Measurements from ENCODE around the gene TRIM8. TPM values are rescaled to one million over a fixed set of nuclear protein-coding genes. Genes with fewer than 3 reads are reported as not detected.

TRIM8 gene
- total and polyA plus RNA-seq, 2 of the 8 experiments (the other 6 are each of a cell fraction or from before 2014, with no cell fraction given): 24.9 to 38.8 TPM

DNA sequence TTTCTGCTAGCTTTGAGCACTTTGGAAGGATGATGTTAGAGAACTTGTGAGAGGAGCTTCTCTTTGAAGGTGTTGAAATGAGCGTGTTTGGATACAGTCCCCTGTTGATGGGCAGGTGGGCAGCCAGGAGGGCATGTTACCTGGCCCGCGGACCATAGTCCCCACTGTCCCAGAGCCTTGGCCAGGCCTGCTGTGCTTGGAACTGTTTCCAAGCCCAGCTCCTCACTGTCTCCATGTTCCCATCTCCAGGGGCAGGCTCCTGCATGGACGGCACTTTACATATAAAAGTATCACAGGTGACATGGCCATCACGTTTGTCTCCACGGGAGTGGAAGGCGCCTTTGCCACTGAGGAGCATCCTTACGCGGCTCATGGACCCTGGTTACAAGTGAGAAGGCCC is 27.2 kb upstream of the TRIM8 start:
- H2AK5ac ChIP-seq (ENCODE audit: low read depth, low read length): no peak overlapping the region
- no peak overlapping the region for H3K23ac ChIP-seq (ENCODE audit: insufficient read length)
- no peak overlapping the region for H4K91ac ChIP-seq (replicated peaks; ENCODE audit: insufficient read length, low read length)
- FAIRE-seq: no peak
- H3K14ac ChIP-seq (ENCODE audit: insufficient read length): no peak overlapping the region
- ChIA-PET POLR2A (ENCODE audit: partially characterized antibody) (interaction anchor here (1.2 to 2.9 kb wide), 3 partner anchors 10 to 97 kb away, joined by 3 to 21 read pairs (median 5); partner anchors contain the start of genes ARL3 and SFXN2), CTCF (ENCODE audit: partially characterized antibody) (interaction anchor here (0.6 to 8.9 kb wide), 8 partner anchors 10 to 130 kb away, joined by 3 to 160 read pairs (median 4); partner anchors contain the start of gene TRIM8)
- no peaks in the 10 kb centered on the region for H3K9me3 ChIP-seq (ENCODE audit: insufficient read depth in 2 of 2, low read depth in 1 of 2, low read length in 1 of 2)
- DNase-seq (ENCODE audit: low read depth in 1 of 2, low spot score in 2 of 2): no peak
- no peak overlapping the region for H4K5ac ChIP-seq (ENCODE audit: insufficient read length, low read depth, low read length)
- no peak overlapping the region for H2BK5ac ChIP-seq (ENCODE audit: low read depth, low read length)
- no peak overlapping the region for H3K27ac ChIP-seq (ENCODE audit: low read depth, low read length)
- 92% methylated on average over 9 of the region's 9 CpGs; no CpG with 5 or more reads in 1 of the 2 experiments for WGBS, 2 experiments (ENCODE audit: extremely low coverage in 1 of 2, insufficient coverage in 1 of 2, insufficient read length in 1 of 2, insufficient replicate concordance in 2 of 2, low coverage in 1 of 2, low lambda C conversion rate in 2 of 2, missing lambda C conversion rate in 1 of 2)
- peaks cover 0 to 3% (median 0%) of the 10 kb centered on the region in 4 experiments; a peak in 2 of 8 replicates for H3K36me3 ChIP-seq (ENCODE audit: control insufficient read depth in 2 of 4, insufficient read depth in 4 of 4, low read length in 3 of 4)
- H3K27me3 ChIP-seq (replicated peaks in 1 of 4; ENCODE audit: control insufficient read depth in 3 of 4, extremely low read depth in 1 of 4, insufficient read depth in 3 of 4, low read length in 3 of 4): no peaks in the 10 kb centered on the region
- H3K23me2 ChIP-seq (ENCODE audit: low read depth, low read length): 0 out of 2 replicates have a peak, but pooled peaks cover 2% of the 10 kb centered on the region
- H2BK120ac ChIP-seq (replicated peaks; ENCODE audit: low read depth, low read length): no peak overlapping the region
- no peak overlapping the region for H2BK20ac ChIP-seq (ENCODE audit: low read length)
- no peak overlapping the region for H2BK15ac ChIP-seq (ENCODE audit: low read length)
- H3K56ac ChIP-seq (replicated peaks; ENCODE audit: insufficient read length, low read depth, low read length): no peak overlapping the region
- no peak overlapping the region for H3K4ac ChIP-seq (replicated peaks; ENCODE audit: insufficient read length, low read depth, low read length)
- H3K4me1 ChIP-seq (replicated peaks in 1 of 4; ENCODE audit: control insufficient read depth in 3 of 4, insufficient read depth in 4 of 4, low read length in 3 of 4): peaks cover 0 to 6% (median 2%) of the 10 kb centered on the region in 4 experiments; a peak in 4 of 7 replicates
- no peaks in the 10 kb centered on the region; the same call in 1 of the 2 replicates for H3K79me1 ChIP-seq (ENCODE audit: low read depth, low read length)
- H3K18ac ChIP-seq (ENCODE audit: extremely low read depth, low read length): no peak overlapping the region
- no peak overlapping the region for H2BK12ac ChIP-seq (ENCODE audit: low read depth, low read length)
- no peak overlapping the region for H4K8ac ChIP-seq (ENCODE audit: extremely low read depth, insufficient read depth, low read length)
- no peak overlapping the region for H3K4me2 ChIP-seq (ENCODE audit: insufficient read depth in 1 of 2, low read depth in 2 of 2, low read length in 2 of 2)
- no peaks in the 10 kb centered on the region for H4K20me1 ChIP-seq (replicated peaks in 1 of 2; ENCODE audit: control insufficient read depth in 1 of 2, insufficient read depth in 2 of 2, low read length in 2 of 2)
- H2AFZ ChIP-seq (ENCODE audit: low read length): no peak overlapping the region
- no peak overlapping the region for H3K4me3 ChIP-seq (ENCODE audit: extremely low read depth in 1 of 4, insufficient read depth in 2 of 4, low read depth in 3 of 4, low read length in 4 of 4)
- no peak overlapping the region for H3K9ac ChIP-seq (replicated peaks in 1 of 4; ENCODE audit: extremely low read depth in 1 of 4, low read depth in 3 of 4, low read length in 3 of 4)
- H3K79me2 ChIP-seq (ENCODE audit: control insufficient read depth in 1 of 2, insufficient read depth in 2 of 2, low read length in 2 of 2): no peaks in the 10 kb centered on the region
- TF ChIP-seq ZNF274 (IDR thresholded peaks at IDR 0.05; ENCODE audit: borderline replicate concordance, extremely low read depth, low read length) (no peak), CBX5 (IDR thresholded peaks at IDR 0.05; ENCODE audit: low read depth, low read length) (no peak), CHD2 (IDR thresholded peaks at IDR 0.05; ENCODE audit: low read length) (no peak), TEAD4 (IDR thresholded peaks at IDR 0.05; ENCODE audit: low read depth, low read length) (no peak)
